SK-N-SH (cell line): Measurements from ENCODE around the gene PPM1L. TPM values are rescaled to one million over a fixed set of nuclear protein-coding genes. Genes with fewer than 3 reads are reported as not detected.

Experiments
- CTCF ChIA-PET: fragments of 300-600, 350-600 bp; formaldehyde crosslinking; extraction: SDS; loops from one replicate; lab custom pipeline; 2021; lab: Yijun Ruan, JAX
- POLR2A ChIA-PET: fragments of 350-600 bp; sonication (Branson Sonifier 250); formaldehyde crosslinking; extraction: SDS; loops from one replicate; lab custom pipeline; 2020; ENCODE audit warnings: antibody characterized with exemption, inconsistent platforms; lab: Yijun Ruan, JAX
- DNase-seq: peaks from one replicate; pipeline ENCODE4 v3.0.0; 2012
- H2AFZ ChIP-seq: fragments of 200-600 bp; sonication (generic); 2 replicates; pipeline ENCODE4 v1.8.1; 2016; ENCODE audit warnings: antibody characterized with exemption, mild to moderate bottlenecking, low read depth
- H3F3A ChIP-seq: fragments of 200-600 bp; sonication (generic); replicated peaks from 2 replicates; pipeline ENCODE3; 2016; ENCODE audit warnings: antibody characterized with exemption, mild to moderate bottlenecking; ENCODE audit not compliant: insufficient read depth
- H3K27ac ChIP-seq, 2 experiments: fragments of 200-500 bp in 1 of 2; fragments of 200-600 bp in 1 of 2; sonication (Bioruptor generic) in 1 of 2; sonication (generic), shearing (Covaris generic) in 1 of 2; 2 replicates each; pipeline versions ENCODE4 v1.5.1 to v1.6.1; 2014 to 2016; ENCODE audit warnings: low read depth in 2 of 2, inconsistent platforms in 1 of 2, low read length in 1 of 2, mild to moderate bottlenecking in 1 of 2, mixed read lengths in 1 of 2
- H3K27me3 ChIP-seq: fragments of 200-600 bp; sonication (generic), shearing (Covaris generic); 2 replicates; pipeline ENCODE4 v1.6.1; 2016; ENCODE audit warnings: mixed run types; ENCODE audit not compliant: insufficient read depth
- H3K36me3 ChIP-seq, 2 experiments: fragments of 200-500 bp in 1 of 2; fragments of 200-600 bp in 1 of 2; sonication (Bioruptor generic) in 1 of 2; sonication (generic) in 1 of 2; replicated peaks in 1 of 2; 2 replicates each; pipeline versions ENCODE3 to v1.5.1; 2014 to 2016; ENCODE audit warnings: low read length in 1 of 2, mild to moderate bottlenecking in 1 of 2; ENCODE audit not compliant: insufficient read depth in 2 of 2, control insufficient read depth in 1 of 2
- H3K4me1 ChIP-seq, 2 experiments: fragments of 200-500 bp in 1 of 2; fragments of 200-600 bp in 1 of 2; sonication (Bioruptor generic) in 1 of 2; sonication (generic), shearing (Covaris generic) in 1 of 2; 2 replicates each; pipeline versions ENCODE4 v1.5.1 to v1.6.1; 2014 to 2016; ENCODE audit warnings: low read depth in 1 of 2, low read length in 1 of 2, mixed run types in 1 of 2; ENCODE audit not compliant: insufficient read depth in 2 of 2, control insufficient read depth in 1 of 2
- H3K4me2 ChIP-seq: fragments of 200-600 bp; sonication (generic), shearing (Covaris generic); 2 replicates; pipeline ENCODE4 v1.6.1; 2017; ENCODE audit warnings: mixed run types
- H3K4me3 ChIP-seq, 2 experiments: fragments of 200-500 bp in 1 of 2; fragments of 200-600 bp in 1 of 2; sonication (Bioruptor generic) in 1 of 2; sonication (generic), shearing (Covaris generic) in 1 of 2; 2 replicates each; pipeline versions ENCODE4 v1.5.1 to v1.8.1; 2014 to 2016; ENCODE audit warnings: low read depth in 2 of 2, inconsistent platforms in 1 of 2, low read length in 1 of 2, mild to moderate bottlenecking in 1 of 2, mixed read lengths in 1 of 2, moderate library complexity in 1 of 2
- H3K79me2 ChIP-seq: fragments of 200-600 bp; sonication (generic); 2 replicates; pipeline ENCODE4 v1.8.1; 2017; ENCODE audit warnings: mild to moderate bottlenecking; ENCODE audit not compliant: insufficient read depth
- H3K9ac ChIP-seq: fragments of 200-600 bp; sonication (generic); 2 replicates; pipeline ENCODE4 v1.6.1; 2017; ENCODE audit warnings: mixed run types
- H3K9me2 ChIP-seq: fragments of 200-600 bp; sonication (generic); 2 replicates; pipeline ENCODE4 v1.6.1; 2017; ENCODE audit warnings: mixed run types
- H3K9me3 ChIP-seq: fragments of 200-600 bp; sonication (generic); 2 replicates; pipeline ENCODE4 v1.6.1; 2017; ENCODE audit warnings: mixed run types, mild to moderate bottlenecking, moderate library complexity
- H4K20me1 ChIP-seq: fragments of 200-600 bp; sonication (generic); 2 replicates; pipeline ENCODE4 v1.6.1; 2017; ENCODE audit warnings: mild to moderate bottlenecking, mixed run types; ENCODE audit not compliant: insufficient read depth
- CHD2 ChIP-seq: fragments of 150-350 bp; IDR thresholded peaks from 2 replicates; pipeline ENCODE4 v1.6.1; 2018; ENCODE audit warnings: low read length; ENCODE audit not compliant: partially characterized antibody
- CTCF ChIP-seq: fragments of 200-600 bp; sonication (generic); IDR thresholded peaks from 2 replicates; pipeline ENCODE4 v1.6.1; 2017; ENCODE audit warnings: antibody characterized with exemption, mild to moderate bottlenecking, moderate library complexity
- ELF1 ChIP-seq: IDR thresholded peaks from 2 replicates; pipeline ENCODE4 v1.4.0; 2012
- EP300 ChIP-seq, 2 experiments: IDR thresholded peaks; 2 replicates each; pipeline versions ENCODE4 v1.4.0 to v1.6.1; 2012; ENCODE audit warnings: borderline replicate concordance in 1 of 2, low read depth in 1 of 2, low read length in 1 of 2
- EZH2phosphoT487 ChIP-seq: fragments of 200-600 bp; sonication (generic); IDR thresholded peaks from 2 replicates; pipeline ENCODE4 v1.6.1; 2017; ENCODE audit warnings: low read depth, mixed run types, mild to moderate bottlenecking, antibody characterized with exemption, moderate library complexity, borderline replicate concordance
- FOXJ3 ChIP-seq: sonication (generic); formaldehyde crosslinking; IDR thresholded peaks from 2 replicates; pipeline ENCODE4 v1.5.1; 2020; ENCODE audit warnings: mild to moderate bottlenecking, missing genetic modification reagents
- GATA2 ChIP-seq: sonication (generic); formaldehyde crosslinking; IDR thresholded peaks from 2 replicates; pipeline ENCODE4 v1.5.0; 2020; ENCODE audit warnings: mild to moderate bottlenecking, missing genetic modification reagents
- IRF3 ChIP-seq: fragments of 150-350 bp; IDR thresholded peaks from 2 replicates; pipeline ENCODE4 v1.6.1; 2016; ENCODE audit warnings: mild to moderate bottlenecking, low read depth, low read length
- JUND ChIP-seq: IDR thresholded peaks from 2 replicates; pipeline ENCODE4 v1.4.0; 2012
- MAX ChIP-seq: IDR thresholded peaks from 2 replicates; pipeline ENCODE4 v1.4.0; 2012; ENCODE audit warnings: low read depth
- RCOR1 ChIP-seq: fragments of 150-350 bp; IDR thresholded peaks from 2 replicates; pipeline ENCODE4 v1.6.1; 2017; ENCODE audit warnings: antibody characterized with exemption, low read length
- RXRA ChIP-seq: IDR thresholded peaks from 2 replicates; pipeline ENCODE4 v1.4.0; 2012; ENCODE audit warnings: low read depth, mild to moderate bottlenecking, borderline replicate concordance
- YY1 ChIP-seq: IDR thresholded peaks from 2 replicates; pipeline ENCODE4 v1.4.0; 2012; ENCODE audit warnings: low read depth, mild to moderate bottlenecking
- WGBS: methylation state at CpG from one replicate; pipeline ENCODE4 v1.1.6; 2017; ENCODE audit warnings: low lambda C conversion rate; 5-methylcytosine and 5-hydroxymethylcytosine counted together
- polyA plus RNA-seq, 3 experiments: library from polyadenylated mRNA; depleted of rRNA; stranded (reverse); fragments of >200 nt; gene quantifications; 2 replicates each; pipeline ENCODE4 v1.2.3, GENCODE V29; 2012
- TF ChIP-seq, protein P1 (sequence below): IDR thresholded peaks from 2 replicates; pipeline ENCODE4 v1.4.0; 2012; ENCODE audit warnings: low read depth, borderline replicate concordance
- TF ChIP-seq, protein P2 (sequence below): IDR thresholded peaks from 2 replicates; pipeline ENCODE4 v1.4.0; 2012; ENCODE audit warnings: low read depth, borderline replicate concordance

PPM1L gene
- polyA plus RNA-seq, 1 of the 3 experiments (the other 2 are of a cell fraction) = 0.16 TPM

- Histone ChIP-seq H3K4me2 (no peak overlapping the region), H3K79me2 (no peaks in the 10 kb centered on the region), H3K9ac (no peak overlapping the region), H3F3A (no peaks in the 10 kb centered on the region), H3K36me3 (no peaks in the 10 kb centered on the region), H3K27ac (no peak overlapping the region), H3K27me3 (no peaks in the 10 kb centered on the region), H3K9me2 (no peaks in the 10 kb centered on the region), H2AFZ (no peak overlapping the region), H3K4me1 (no peaks in the 10 kb centered on the region), H3K4me3 (no peak overlapping the region), H4K20me1 (no peaks in the 10 kb centered on the region), H3K9me3 (no peaks in the 10 kb centered on the region)
- TF ChIP-seq EZH2phosphoT487 = no peak
- TF ChIP-seq, protein P1, sequence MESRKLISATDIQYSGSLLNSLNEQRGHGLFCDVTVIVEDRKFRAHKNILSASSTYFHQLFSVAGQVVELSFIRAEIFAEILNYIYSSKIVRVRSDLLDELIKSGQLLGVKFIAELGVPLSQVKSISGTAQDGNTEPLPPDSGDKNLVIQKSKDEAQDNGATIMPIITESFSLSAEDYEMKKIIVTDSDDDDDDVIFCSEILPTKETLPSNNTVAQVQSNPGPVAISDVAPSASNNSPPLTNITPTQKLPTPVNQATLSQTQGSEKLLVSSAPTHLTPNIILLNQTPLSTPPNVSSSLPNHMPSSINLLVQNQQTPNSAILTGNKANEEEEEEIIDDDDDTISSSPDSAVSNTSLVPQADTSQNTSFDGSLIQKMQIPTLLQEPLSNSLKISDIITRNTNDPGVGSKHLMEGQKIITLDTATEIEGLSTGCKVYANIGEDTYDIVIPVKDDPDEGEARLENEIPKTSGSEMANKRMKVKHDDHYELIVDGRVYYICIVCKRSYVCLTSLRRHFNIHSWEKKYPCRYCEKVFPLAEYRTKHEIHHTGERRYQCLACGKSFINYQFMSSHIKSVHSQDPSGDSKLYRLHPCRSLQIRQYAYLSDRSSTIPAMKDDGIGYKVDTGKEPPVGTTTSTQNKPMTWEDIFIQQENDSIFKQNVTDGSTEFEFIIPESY = no peak
- no peak for TF ChIP-seq RCOR1
- no peak for TF ChIP-seq IRF3
- TF ChIP-seq JUND = no peak
- TF ChIP-seq ELF1 = no peak
- no peak for TF ChIP-seq YY1
- TF ChIP-seq CHD2 = no peak
- TF ChIP-seq FOXJ3 (CRISPR knock-in tag) = no peak
- TF ChIP-seq, protein P2, sequence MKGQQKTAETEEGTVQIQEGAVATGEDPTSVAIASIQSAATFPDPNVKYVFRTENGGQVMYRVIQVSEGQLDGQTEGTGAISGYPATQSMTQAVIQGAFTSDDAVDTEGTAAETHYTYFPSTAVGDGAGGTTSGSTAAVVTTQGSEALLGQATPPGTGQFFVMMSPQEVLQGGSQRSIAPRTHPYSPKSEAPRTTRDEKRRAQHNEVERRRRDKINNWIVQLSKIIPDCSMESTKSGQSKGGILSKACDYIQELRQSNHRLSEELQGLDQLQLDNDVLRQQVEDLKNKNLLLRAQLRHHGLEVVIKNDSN = no peak
- no peak for TF ChIP-seq MAX
- TF ChIP-seq GATA2 (CRISPR knock-in tag) = no peak
- no peak for TF ChIP-seq EP300 (IDR thresholded peaks at IDR 0.05; ENCODE audit: borderline replicate concordance in 1 of 2, low read depth in 1 of 2, low read length in 1 of 2)
- no peak for TF ChIP-seq CTCF
- TF ChIP-seq RXRA = no peak
- no peak for DNase-seq
- 61% methylated on average over 3 of the region's 3 CpGs for WGBS
- ChIA-PET POLR2A (no interaction called here), CTCF (interaction anchor here (0.8 to 1.4 kb wide), 3 partner anchors 11 to 559 kb away, joined by 3 to 4 read pairs (median 3); no protein-coding TSS in a partner anchor)
Measured at GRCh38 chr3:160842021-160843005, 86.3 kb downstream of the PPM1L start.
